Sigmoid colon (tissue), 7 donors: ENCODE data around the gene SERPIND1. TPM values are rescaled to one million over a fixed set of nuclear protein-coding genes. Genes with fewer than 3 reads are reported as not detected.

Source experiments
- DNase-seq: peaks from one replicate; pipeline ENCODE4 v3.0.0-alpha.2; 2019
- H3K27ac ChIP-seq, 4 donors: fragments of 200-600 bp; sonication (generic); one replicate each; pipeline ENCODE4 v1.5.1; 2016 to 2019; ENCODE audit warnings: mild to moderate bottlenecking in 1 of 4
- H3K27me3 ChIP-seq, 3 donors: fragments of 200-600 bp; sonication (generic); one replicate each; pipeline ENCODE4 v1.5.1; 2019; ENCODE audit warnings: mild to moderate bottlenecking in 1 of 3
- H3K36me3 ChIP-seq, 4 donors: fragments of 200-600 bp; sonication (generic); one replicate each; pipeline ENCODE4 v1.5.1; 2016 to 2019
- H3K4me1 ChIP-seq, 4 donors: fragments of 200-600 bp; sonication (generic); one replicate each; pipeline ENCODE4 v1.5.1; 2017 to 2019
- H3K4me3 ChIP-seq, 4 donors: fragments of 200-600 bp; sonication (generic); one replicate each; pipeline ENCODE4 v1.5.1; 2017 to 2019; ENCODE audit warnings: mild to moderate bottlenecking in 2 of 4, moderate library complexity in 1 of 4
- H3K9me3 ChIP-seq, 4 donors: fragments of 200-600 bp in 3 of 4; sonication (generic) in 3 of 4; one replicate each; pipeline versions ENCODE4 v1.5.1 to v1.6.1; 2013 to 2019
- CTCF ChIP-seq, 4 experiments: fragments of 450-650 bp in 3 of 4; fragments of 200-600 bp in 1 of 4; IDR thresholded peaks; one replicate each; pipeline ENCODE4 v1.5.1; 2016 to 2019; ENCODE audit warnings: antibody characterized with exemption in 4 of 4, mild to moderate bottlenecking in 3 of 4, moderate library complexity in 2 of 4
- EP300 ChIP-seq, 4 donors: sonication (generic); formaldehyde crosslinking; IDR thresholded peaks; one replicate each; pipeline ENCODE4 v1.6.1; 2017; ENCODE audit warnings: antibody characterized with exemption in 4 of 4
- POLR2A ChIP-seq, 2 donors: fragments of 450-650 bp; IDR thresholded peaks; one replicate each; pipeline ENCODE4 v1.6.1; 2016; ENCODE audit warnings: antibody characterized with exemption in 2 of 2, mild to moderate bottlenecking in 2 of 2, moderate library complexity in 2 of 2
- POLR2AphosphoS5 ChIP-seq, 4 donors: sonication (generic); formaldehyde crosslinking; IDR thresholded peaks; one replicate each; pipeline ENCODE4 v1.6.1; 2017; ENCODE audit warnings: antibody characterized with exemption in 4 of 4
- WGBS, 2 donors: extraction: QIAGEN DNeasy Blood & Tissue Kit; methylation state at CpG; one replicate each; pipeline ENCODE4 v1.1.7; 2013; 5-methylcytosine and 5-hydroxymethylcytosine counted together
- intact Hi-C: fragments of 100-400 bp; cut with DNase I; formaldehyde crosslinking; loops from one replicate; pipeline ENCODE4 v1.15.1; 2023
- polyA plus RNA-seq, 3 donors: library from polyadenylated mRNA; stranded (reverse); fragments of 200-250 nt; gene quantifications; one replicate each; pipeline ENCODE4 v1.2.3, GENCODE V29; 2013
- total RNA-seq, 4 donors: library from RNA; depleted of rRNA; stranded (reverse); fragments of >200 nt; gene quantifications; one replicate each; pipeline ENCODE4 v1.1.0, GENCODE V29; 2016
- donor health status: healthy with polysubstance abuse.
- donor health status: Bipolar disorder and iron deficiency.
- donor health status: healthy.

SERPIND1 gene
- total and polyA plus RNA-seq, 7 donors: 0.04 TPM; not detected in 6

GRCh38 chr22:20744456-20744855, 29.5 kb upstream of the SERPIND1 start:
- 94 to 96% methylated on average over 15 of the region's 15 CpGs for WGBS, 2 donors
- no peak for DNase-seq
- intact Hi-C loops: no loop called here
- TF ChIP-seq CTCF (IDR thresholded peaks at IDR 0.05) (no peak), POLR2A (IDR thresholded peaks at IDR 0.05) (no peak), EP300 (IDR thresholded peaks at IDR 0.05) (no peak), POLR2AphosphoS5 (IDR thresholded peaks at IDR 0.05) (no peak)
- H3K4me3 ChIP-seq: no peak overlapping the region
- H3K4me1 ChIP-seq: peaks cover 0 to 15% (median 11%) of the 10 kb centered on the region in 4 donors
- peaks cover 0 to 2% (median 0%) of the 10 kb centered on the region in 4 donors for H3K9me3 ChIP-seq
- H3K36me3 ChIP-seq: peaks cover 20 to 78% (median 47%) of the 10 kb centered on the region in 4 donors
- H3K27me3 ChIP-seq: no peaks in the 10 kb centered on the region
- no peak overlapping the region for H3K27ac ChIP-seq

- peaks cover 0 to 20% (median 15%) of the 10 kb centered on the region in 4 donors for H3K4me1 ChIP-seq
- H3K9me3 ChIP-seq: peaks cover 0 to 2% (median 0%) of the 10 kb centered on the region in 4 donors
- intact Hi-C loops: no loop called here
- H3K36me3 ChIP-seq: peaks cover 20 to 76% (median 47%) of the 10 kb centered on the region in 4 donors
- no peaks in the 10 kb centered on the region for H3K27me3 ChIP-seq
- WGBS, 2 donors: 78 to 88% methylated on average over 3 of the region's 3 CpGs
- no peak overlapping the region for H3K27ac ChIP-seq
- H3K4me3 ChIP-seq: no peak overlapping the region
- TF ChIP-seq EP300 (IDR thresholded peaks at IDR 0.05) (no peak), POLR2AphosphoS5 (IDR thresholded peaks at IDR 0.05) (no peak), CTCF (IDR thresholded peaks at IDR 0.05) (no peak), POLR2A (IDR thresholded peaks at IDR 0.05) (no peak)
- DNase-seq: no peak
These were observed 28.8 kb upstream of the SERPIND1 start for GRCh38 chr22:20745119-20745518.

GRCh38 chr22:20746431-20747189, 27.3 kb upstream of the SERPIND1 start:
- intact Hi-C loops: no loop called here
- TF ChIP-seq POLR2A (IDR thresholded peaks at IDR 0.05) (no peak), CTCF (IDR thresholded peaks at IDR 0.05) (no peak), EP300 (IDR thresholded peaks at IDR 0.05) (no peak), POLR2AphosphoS5 (IDR thresholded peaks at IDR 0.05) (no peak)
- no peaks in the 10 kb centered on the region for H3K9me3 ChIP-seq
- peaks cover 0 to 34% (median 27%) of the 10 kb centered on the region in 4 donors for H3K4me1 ChIP-seq
- 65 to 84% methylated on average over 9 of the region's 9 CpGs for WGBS, 2 donors
- no peak for DNase-seq
- H3K36me3 ChIP-seq: peaks cover 20 to 65% (median 39%) of the 10 kb centered on the region in 4 donors
- H3K27ac ChIP-seq: no peak overlapping the region
- H3K27me3 ChIP-seq: no peaks in the 10 kb centered on the region
- no peak overlapping the region for H3K4me3 ChIP-seq

GRCh38 chr22:20747223-20747622, 26.7 kb upstream of the SERPIND1 start:
- 78 to 83% methylated on average over 10 of the region's 10 CpGs for WGBS, 2 donors
- H3K9me3 ChIP-seq: no peaks in the 10 kb centered on the region
- no peak for DNase-seq
- no peaks in the 10 kb centered on the region for H3K27me3 ChIP-seq
- no peak overlapping the region for H3K27ac ChIP-seq
- peaks cover 22 to 65% (median 42%) of the 10 kb centered on the region in 4 donors for H3K36me3 ChIP-seq
- TF ChIP-seq POLR2AphosphoS5 (IDR thresholded peaks at IDR 0.05): no peak
- no peak for TF ChIP-seq CTCF (IDR thresholded peaks at IDR 0.05)
- no peak for TF ChIP-seq EP300 (IDR thresholded peaks at IDR 0.05)
- TF ChIP-seq POLR2A (IDR thresholded peaks at IDR 0.05): no peak
- H3K4me1 ChIP-seq: peaks cover 0 to 36% (median 27%) of the 10 kb centered on the region in 4 donors
- no peak overlapping the region for H3K4me3 ChIP-seq
- intact Hi-C loops: no loop called here
